Karpas-422 (cell line): ENCODE results near the gene PLXNA4. TPM values are rescaled to one million over a fixed set of nuclear protein-coding genes. Genes with fewer than 3 reads are reported as not detected.

Source experiments
- DNase-seq: peaks from one replicate; pipeline ENCODE4 v3.0.0-alpha.2; 2015
- H2AFZ ChIP-seq: fragments of 200-600 bp; sonication (generic); 2 replicates; pipeline ENCODE4 v1.6.1; 2014; ENCODE audit warnings: antibody characterized with exemption, low read length, mixed read lengths
- H3K27ac ChIP-seq: fragments of 200-600 bp; sonication (generic); 2 replicates; pipeline ENCODE4 v1.5.1; 2014; ENCODE audit warnings: mild to moderate bottlenecking, low read length, moderate library complexity
- H3K27me3 ChIP-seq: fragments of 200-600 bp; sonication (generic); 2 replicates; pipeline ENCODE4 v1.6.1; 2014; ENCODE audit warnings: low read length, mixed read lengths
- H3K36me3 ChIP-seq: fragments of 200-600 bp; sonication (generic); 2 replicates; pipeline ENCODE4 v1.6.1; 2014; ENCODE audit warnings: low read length, mixed read lengths; ENCODE audit not compliant: insufficient read depth
- H3K4me1 ChIP-seq: fragments of 200-600 bp; sonication (generic); 2 replicates; pipeline ENCODE4 v1.6.1; 2014; ENCODE audit warnings: mild to moderate bottlenecking, low read length, mixed read lengths
- H3K4me2 ChIP-seq: fragments of 200-600 bp; sonication (generic); 2 replicates; pipeline ENCODE4 v1.6.1; 2014; ENCODE audit warnings: low read length, low read depth, mild to moderate bottlenecking; ENCODE audit not compliant: poor library complexity, severe bottlenecking
- H3K4me3 ChIP-seq: fragments of 200-600 bp; sonication (generic); 2 replicates; pipeline ENCODE4 v1.5.1; 2014; ENCODE audit warnings: mild to moderate bottlenecking, antibody characterized with exemption, low read length, mixed read lengths
- H3K79me2 ChIP-seq: fragments of 200-600 bp; sonication (generic); 2 replicates; pipeline ENCODE4 v1.6.1; 2014; ENCODE audit warnings: mild to moderate bottlenecking, low read length, mixed read lengths
- H3K9ac ChIP-seq: fragments of 200-600 bp; sonication (generic); 2 replicates; pipeline ENCODE4 v1.6.0; 2014; ENCODE audit warnings: low read length
- H3K9me2 ChIP-seq: fragments of 200-600 bp; sonication (generic), shearing (Covaris generic); replicated peaks from 2 replicates; pipeline ENCODE4 v1.6.0; 2014; ENCODE audit warnings: mild to moderate bottlenecking, low read length, moderate library complexity; ENCODE audit not compliant: insufficient read depth
- H3K9me3 ChIP-seq: fragments of 300-700, 200-600 bp; sonication (generic); 2 replicates; pipeline ENCODE4 v1.6.1; 2014; ENCODE audit warnings: low read length, mixed read lengths
- H4K20me1 ChIP-seq: fragments of 200-600 bp; sonication (generic); 2 replicates; pipeline ENCODE4 v1.6.1; 2014; ENCODE audit warnings: mild to moderate bottlenecking, antibody characterized with exemption, low read length, low read depth; ENCODE audit not compliant: insufficient read depth
- total RNA-seq: library from RNA; depleted of rRNA; stranded (reverse); fragments of >200 nt; shearing (Covaris generic); gene quantifications from 2 replicates; pipeline ENCODE4 v1.2.3, GENCODE V29; 2014; ENCODE audit warnings: low replicate concordance

PLXNA4 gene
- total RNA-seq, 1 experiment from 2014 or later, result 0.48 TPM

- H3K9me3 ChIP-seq, result no peaks in the 10 kb centered on the region
These were observed 170.2 kb downstream of the PLXNA4 start for GRCh38 chr7:132406039-132406438.

GRCh38 chr7:132404261-132404660 is 172.0 kb downstream of the PLXNA4 start:
- no peaks in the 10 kb centered on the region for H3K9me2 ChIP-seq
- DNase-seq, result no peak
- no peak overlapping the region for H3K4me2 ChIP-seq
- no peak overlapping the region for H3K9ac ChIP-seq
- no peak overlapping the region for H2AFZ ChIP-seq
- no peaks in the 10 kb centered on the region for H3K27me3 ChIP-seq
- H3K36me3 ChIP-seq, result no peaks in the 10 kb centered on the region
- no peak overlapping the region for H3K27ac ChIP-seq
- no peaks in the 10 kb centered on the region for H3K9me3 ChIP-seq
- H3K4me3 ChIP-seq, result no peak overlapping the region
- H3K79me2 ChIP-seq, result no peaks in the 10 kb centered on the region
- no peaks in the 10 kb centered on the region for H3K4me1 ChIP-seq
- no peaks in the 10 kb centered on the region for H4K20me1 ChIP-seq

More at GRCh38 chr7:132406039-132406438, 170.2 kb downstream of the PLXNA4 start:
- Histone ChIP-seq H3K27me3 (no peaks in the 10 kb centered on the region), H3K4me1 (no peaks in the 10 kb centered on the region), H3K79me2 (no peaks in the 10 kb centered on the region), H3K36me3 (no peaks in the 10 kb centered on the region), H3K4me3 (no peak overlapping the region), H2AFZ (no peak overlapping the region), H3K9ac (no peak overlapping the region), H3K9me2 (no peaks in the 10 kb centered on the region), H4K20me1 (no peaks in the 10 kb centered on the region), H3K27ac (no peak overlapping the region), H3K4me2 (no peak overlapping the region)
- DNase-seq, result no peak

- Histone ChIP-seq H3K4me2 (no peak overlapping the region), H3K36me3 (no peaks in the 10 kb centered on the region), H4K20me1 (no peaks in the 10 kb centered on the region), H3K4me1 (no peaks in the 10 kb centered on the region), H3K27me3 (no peaks in the 10 kb centered on the region), H3K9ac (no peak overlapping the region), H3K4me3 (no peak overlapping the region), H2AFZ (no peak overlapping the region), H3K79me2 (no peaks in the 10 kb centered on the region), H3K9me2 (no peaks in the 10 kb centered on the region), H3K9me3 (no peaks in the 10 kb centered on the region), H3K27ac (no peak overlapping the region)
- DNase-seq, result no peak
These were observed 172.7 kb downstream of the PLXNA4 start for GRCh38 chr7:132403465-132404110.

- Histone ChIP-seq H3K79me2 (no peaks in the 10 kb centered on the region), H3K4me1 (no peaks in the 10 kb centered on the region), H3K4me3 (no peak overlapping the region), H3K9ac (no peak overlapping the region), H3K27ac (no peak overlapping the region), H3K9me2 (no peaks in the 10 kb centered on the region), H4K20me1 (no peaks in the 10 kb centered on the region), H3K27me3 (no peaks in the 10 kb centered on the region), H3K9me3 (no peaks in the 10 kb centered on the region), H2AFZ (no peak overlapping the region), H3K4me2 (no peak overlapping the region), H3K36me3 (no peaks in the 10 kb centered on the region)
- no peak for DNase-seq
These were observed 173.5 kb downstream of the PLXNA4 start for GRCh38 chr7:132402751-132403245.

DNA sequence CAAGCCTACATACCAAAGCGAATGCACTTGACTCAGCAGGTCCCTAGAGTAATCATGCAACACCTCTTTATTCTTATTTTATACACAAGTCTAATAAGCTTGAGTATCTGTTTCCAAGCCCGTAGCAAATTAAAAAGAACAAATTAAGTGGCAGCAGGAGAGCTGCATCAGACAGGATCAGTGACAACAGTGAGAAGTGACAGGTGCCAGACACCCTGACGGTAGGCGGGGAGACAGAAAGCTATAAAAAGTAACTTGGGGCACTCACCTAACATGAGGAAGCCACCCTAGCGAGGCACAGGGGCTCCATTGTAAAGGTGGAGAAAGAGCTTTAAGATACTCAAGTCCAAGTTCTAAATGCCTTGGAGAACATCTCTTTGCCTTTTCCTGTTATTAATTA is 174.2 kb downstream of the PLXNA4 start:
- no peak overlapping the region for H3K9ac ChIP-seq

GRCh38 chr7:132400561-132401142 is 175.6 kb downstream of the PLXNA4 start:
- Histone ChIP-seq H3K9ac (no peak overlapping the region), H3K27ac (no peak overlapping the region), H3K36me3 (no peaks in the 10 kb centered on the region), H3K9me3 (no peaks in the 10 kb centered on the region), H3K4me3 (no peak overlapping the region), H4K20me1 (no peaks in the 10 kb centered on the region), H2AFZ (no peak overlapping the region), H3K4me2 (no peak overlapping the region), H3K9me2 (no peaks in the 10 kb centered on the region), H3K4me1 (no peaks in the 10 kb centered on the region), H3K79me2 (no peaks in the 10 kb centered on the region), H3K27me3 (no peaks in the 10 kb centered on the region)
- DNase-seq, result no peak

More for the DNA sequence above, 174.2 kb downstream of the PLXNA4 start:
- Histone ChIP-seq H3K4me3 (no peak overlapping the region), H3K27me3 (no peaks in the 10 kb centered on the region), H4K20me1 (no peaks in the 10 kb centered on the region), H3K9me3 (no peaks in the 10 kb centered on the region), H3K4me2 (no peak overlapping the region), H3K9me2 (no peaks in the 10 kb centered on the region), H3K27ac (no peak overlapping the region), H3K4me1 (no peaks in the 10 kb centered on the region), H2AFZ (no peak overlapping the region), H3K36me3 (no peaks in the 10 kb centered on the region), H3K79me2 (no peaks in the 10 kb centered on the region)
- DNase-seq, result no peak

- Histone ChIP-seq H3K9ac (no peak overlapping the region), H3K79me2 (no peaks in the 10 kb centered on the region), H3K4me1 (no peaks in the 10 kb centered on the region), H3K36me3 (no peaks in the 10 kb centered on the region), H3K4me2 (no peak overlapping the region), H3K27me3 (no peaks in the 10 kb centered on the region), H3K9me3 (no peaks in the 10 kb centered on the region), H3K9me2 (no peaks in the 10 kb centered on the region), H4K20me1 (no peaks in the 10 kb centered on the region), H3K27ac (no peak overlapping the region), H2AFZ (no peak overlapping the region), H3K4me3 (no peak overlapping the region)
- no peak for DNase-seq
These were observed 176.9 kb downstream of the PLXNA4 start for GRCh38 chr7:132399367-132399766.

- Histone ChIP-seq H3K4me2 (no peak overlapping the region), H3K9me3 (no peaks in the 10 kb centered on the region), H3K4me3 (no peak overlapping the region), H3K9ac (no peak overlapping the region), H3K27me3 (no peaks in the 10 kb centered on the region), H3K4me1 (no peaks in the 10 kb centered on the region), H3K9me2 (no peaks in the 10 kb centered on the region), H3K27ac (no peak overlapping the region), H3K36me3 (no peaks in the 10 kb centered on the region), H4K20me1 (no peaks in the 10 kb centered on the region), H2AFZ (no peak overlapping the region), H3K79me2 (no peaks in the 10 kb centered on the region)
- no peak for DNase-seq
These were observed 177.9 kb downstream of the PLXNA4 start for GRCh38 chr7:132398253-132398925.
